ENCODE data around the gene NMRK1.

DNA sequence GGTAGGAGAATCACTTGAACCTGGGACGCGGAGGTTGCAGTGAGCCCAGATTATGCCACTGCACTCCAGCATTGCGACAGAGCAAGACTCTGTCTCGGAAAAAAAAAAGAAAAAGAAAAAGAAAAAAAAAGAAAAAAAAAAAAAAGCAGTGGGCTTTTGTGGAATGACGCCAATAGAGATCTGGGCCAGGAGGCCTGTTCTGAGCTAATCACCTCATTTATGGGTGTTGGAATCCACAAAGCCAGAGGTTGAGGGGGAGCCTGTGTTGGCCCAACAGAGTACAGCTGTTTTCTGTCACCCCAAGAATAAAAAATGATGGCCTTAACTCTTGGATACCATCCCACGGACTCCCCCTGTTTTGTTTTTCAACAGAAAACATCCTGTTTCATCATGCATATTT lies 18.9 kb upstream of the NMRK1 start:
- TF ChIP-seq CTCF (IDR thresholded peaks at IDR 0.05): no peak
- TF ChIP-seq POLR2A (IDR thresholded peaks at IDR 0.05): no peak
- no peak for TF ChIP-seq EP300 (IDR thresholded peaks at IDR 0.05)
- TF ChIP-seq POLR2AphosphoS5 (IDR thresholded peaks at IDR 0.05): no peak

All from stomach (tissue), 4 donors.